GM13976 (cell line): Measurements from ENCODE around the gene NCKAP5L.
A peak's percentile ranks its signal among the peaks of the same experiment; 100 is the strongest.

Experiments
- DNase-seq: peaks from one replicate; pipeline ENCODE4 v3.0.0; 2012; ENCODE audit warnings: low spot score
- in situ Hi-C: fragments of 300-500 bp; cut with MboI; formaldehyde crosslinking; loops from one replicate; pipeline ENCODE4 v1.12.0; 2022; ENCODE audit warnings: low sequenced_read_pairs, mixed read lengths, inconsistent platforms; ENCODE audit not compliant: unreplicated experiment
- TF ChIP-seq, protein P1 (sequence below): IDR thresholded peaks from 2 replicates; pipeline ENCODE4 v1.5.1; 2012; ENCODE audit warnings: borderline replicate concordance, mild to moderate bottlenecking; ENCODE audit not compliant: insufficient read depth; ENCODE audit errors: extremely low read depth, missing control alignments, control extremely low read depth

The NCKAP5L gene

GRCh38 chr12:49766115-49766455, 62.1 kb downstream of the NCKAP5L start:
- in situ Hi-C loops = no loop called here
- no peak for DNase-seq
- TF ChIP-seq, protein P1, sequence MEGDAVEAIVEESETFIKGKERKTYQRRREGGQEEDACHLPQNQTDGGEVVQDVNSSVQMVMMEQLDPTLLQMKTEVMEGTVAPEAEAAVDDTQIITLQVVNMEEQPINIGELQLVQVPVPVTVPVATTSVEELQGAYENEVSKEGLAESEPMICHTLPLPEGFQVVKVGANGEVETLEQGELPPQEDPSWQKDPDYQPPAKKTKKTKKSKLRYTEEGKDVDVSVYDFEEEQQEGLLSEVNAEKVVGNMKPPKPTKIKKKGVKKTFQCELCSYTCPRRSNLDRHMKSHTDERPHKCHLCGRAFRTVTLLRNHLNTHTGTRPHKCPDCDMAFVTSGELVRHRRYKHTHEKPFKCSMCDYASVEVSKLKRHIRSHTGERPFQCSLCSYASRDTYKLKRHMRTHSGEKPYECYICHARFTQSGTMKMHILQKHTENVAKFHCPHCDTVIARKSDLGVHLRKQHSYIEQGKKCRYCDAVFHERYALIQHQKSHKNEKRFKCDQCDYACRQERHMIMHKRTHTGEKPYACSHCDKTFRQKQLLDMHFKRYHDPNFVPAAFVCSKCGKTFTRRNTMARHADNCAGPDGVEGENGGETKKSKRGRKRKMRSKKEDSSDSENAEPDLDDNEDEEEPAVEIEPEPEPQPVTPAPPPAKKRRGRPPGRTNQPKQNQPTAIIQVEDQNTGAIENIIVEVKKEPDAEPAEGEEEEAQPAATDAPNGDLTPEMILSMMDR = no peak

DNA sequence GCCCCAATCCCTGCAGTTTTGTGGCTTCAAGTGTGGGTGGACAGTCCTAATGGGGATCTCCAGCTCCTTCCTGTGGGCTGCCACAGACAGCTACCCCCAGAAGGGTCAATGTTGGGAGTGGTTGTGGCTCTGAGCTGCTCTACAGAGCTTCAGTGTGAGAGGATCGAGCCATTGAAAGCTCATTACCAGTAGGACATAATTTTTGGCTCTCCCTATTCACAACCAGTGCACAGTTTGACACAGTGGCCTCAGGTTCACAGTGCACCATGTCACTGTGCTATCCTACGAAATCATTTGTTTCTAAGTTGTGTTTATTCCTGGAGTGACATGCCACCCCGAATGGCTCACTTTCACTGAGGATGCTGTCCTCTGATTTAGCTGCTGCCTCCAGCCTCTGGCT, 64.1 kb downstream of the NCKAP5L start:
- in situ Hi-C loops = no loop called here
- no peak for DNase-seq
- TF ChIP-seq, protein P1 = no peak

DNA sequence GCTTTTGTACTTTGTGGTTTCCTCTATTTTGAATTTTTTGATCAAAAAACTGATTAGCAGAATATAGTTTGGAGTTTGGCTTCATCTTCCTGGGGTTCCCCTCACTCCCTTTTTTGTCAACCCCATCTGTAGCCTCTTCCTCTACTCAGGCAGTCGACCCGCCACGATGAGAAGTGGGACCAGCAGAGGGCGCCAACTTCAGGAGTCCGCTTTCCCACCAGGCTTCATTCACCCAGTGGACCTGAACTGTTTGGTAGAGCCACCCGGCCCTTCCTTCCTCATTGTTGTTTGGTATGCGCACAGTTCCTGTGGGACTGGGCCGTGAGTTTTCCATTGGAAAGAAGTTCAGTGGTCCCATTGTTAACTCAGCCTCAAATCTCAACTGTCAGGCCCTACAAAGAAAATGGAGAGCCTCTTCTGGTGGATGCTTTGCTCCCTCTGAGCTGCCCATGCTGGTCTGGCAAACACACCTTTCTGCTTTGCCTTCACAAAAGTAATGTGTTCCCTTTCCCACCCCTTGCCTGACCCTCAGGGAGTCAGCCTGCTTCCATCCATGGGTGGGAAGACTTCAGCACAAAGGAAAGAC, 65.1 kb downstream of the NCKAP5L start:
- DNase-seq = peak; percentile 77
- TF ChIP-seq, protein P1 = peak; percentile 50
- in situ Hi-C loops = no loop called here

GRCh38 chr12:49762468-49762847, 65.8 kb downstream of the NCKAP5L start:
- DNase-seq = no peak
- TF ChIP-seq, protein P1 = no peak
- in situ Hi-C loops = no loop called here

- TF ChIP-seq, protein P1 = no peak
- no peak for DNase-seq
- in situ Hi-C loops = no loop called here
These were observed 66.3 kb downstream of the NCKAP5L start for GRCh38 chr12:49761677-49762467.

DNA sequence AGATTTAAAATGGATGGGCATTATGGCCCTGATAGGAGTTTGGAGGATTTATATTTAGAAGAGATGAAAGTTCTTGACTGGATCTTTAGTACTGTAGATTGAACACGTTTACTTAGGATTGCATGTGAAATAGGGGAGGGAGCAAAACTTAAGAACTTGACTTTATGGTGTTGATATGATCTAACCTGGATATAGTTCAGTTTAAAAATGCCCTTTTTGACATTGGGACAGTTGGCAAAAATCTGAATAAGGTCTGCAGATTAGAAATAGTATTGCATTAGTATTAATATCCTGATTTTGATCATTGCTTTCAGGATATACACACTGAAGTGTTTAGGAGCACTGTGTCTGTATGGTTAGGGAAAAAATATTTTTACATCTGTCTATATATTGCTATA, 77.2 kb downstream of the NCKAP5L start:
- TF ChIP-seq, protein P1 = no peak
- in situ Hi-C loops = no loop called here
- DNase-seq = no peak
